ENCODE results near the gene VGLL2. TPM values are rescaled to one million over a fixed set of nuclear protein-coding genes. Genes with fewer than 3 reads are reported as not detected.

Gene VGLL2
- total RNA-seq, 1 donor from 2014 or later: not detected

DNA sequence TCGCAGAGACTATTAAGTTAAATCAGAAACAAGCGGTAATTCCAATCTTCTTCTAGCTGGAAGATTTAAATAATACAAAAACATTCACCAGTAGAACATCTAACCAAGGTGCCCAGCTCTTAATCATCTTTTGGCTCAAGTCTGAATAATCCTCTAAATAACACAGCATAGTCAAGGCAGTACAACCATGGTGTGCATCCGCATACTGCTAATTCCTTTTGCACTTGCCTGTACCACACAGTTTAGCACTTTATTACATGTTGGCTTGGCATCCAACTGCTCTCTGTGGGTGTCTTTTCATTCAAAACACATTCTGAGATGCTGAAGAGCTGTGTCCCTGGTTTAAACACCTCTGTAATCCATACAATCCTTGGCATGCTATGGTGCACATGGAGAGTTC, 42.3 kb downstream of the VGLL2 start:
- intact Hi-C loops (cut with DNase I): no loop called here
- DNase-seq (no peak), ATAC-seq (ENCODE audit: poor library complexity) (no peak)

DNA sequence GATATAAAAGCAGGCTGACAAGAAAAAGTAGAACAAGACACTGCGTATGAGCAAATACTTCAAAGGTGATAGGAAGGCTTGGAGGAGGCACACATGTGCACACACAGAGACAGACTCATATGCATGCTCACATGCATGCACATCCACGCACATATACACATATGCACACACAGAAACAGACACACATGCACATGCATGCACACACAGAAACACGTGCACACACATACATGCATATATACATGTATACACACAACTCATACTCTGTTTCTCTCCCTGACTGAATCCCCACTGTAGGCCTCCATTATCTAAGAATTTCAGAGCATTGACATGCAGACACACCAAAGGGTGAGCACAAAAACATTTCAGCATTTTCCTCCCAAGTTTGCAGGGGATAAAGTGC, 43.7 kb downstream of the VGLL2 start:
- no peak for DNase-seq
- no peak for ATAC-seq (ENCODE audit: poor library complexity)
- intact Hi-C loops (cut with DNase I): no loop called here

GRCh38 chr6:117309611-117310010, 44.3 kb downstream of the VGLL2 start:
- intact Hi-C loops (cut with DNase I): no loop called here
- ATAC-seq (ENCODE audit: poor library complexity) (no peak), DNase-seq (no peak)

DNA sequence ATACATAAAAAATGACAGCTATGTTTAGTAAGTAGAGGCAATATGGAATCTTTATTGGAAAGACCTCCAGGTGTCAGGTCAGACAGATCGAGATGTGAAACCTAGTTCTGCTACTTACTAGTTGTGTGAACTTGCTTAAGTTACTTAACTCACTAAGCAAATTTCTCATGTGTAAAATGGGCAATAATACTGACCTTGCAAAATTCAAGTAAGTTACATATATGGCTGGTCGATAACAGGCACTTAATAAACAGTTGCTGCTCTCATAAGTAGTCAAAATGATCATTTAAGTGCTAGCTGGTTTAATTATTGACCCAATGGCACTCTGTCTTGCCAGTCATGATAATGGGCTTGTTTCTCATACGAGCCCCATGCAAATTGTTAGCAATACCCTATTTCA, 46.0 kb downstream of the VGLL2 start:
- ATAC-seq (ENCODE audit: poor library complexity) (no peak), DNase-seq (no peak)
- intact Hi-C loops (cut with DNase I): no loop called here

DNA sequence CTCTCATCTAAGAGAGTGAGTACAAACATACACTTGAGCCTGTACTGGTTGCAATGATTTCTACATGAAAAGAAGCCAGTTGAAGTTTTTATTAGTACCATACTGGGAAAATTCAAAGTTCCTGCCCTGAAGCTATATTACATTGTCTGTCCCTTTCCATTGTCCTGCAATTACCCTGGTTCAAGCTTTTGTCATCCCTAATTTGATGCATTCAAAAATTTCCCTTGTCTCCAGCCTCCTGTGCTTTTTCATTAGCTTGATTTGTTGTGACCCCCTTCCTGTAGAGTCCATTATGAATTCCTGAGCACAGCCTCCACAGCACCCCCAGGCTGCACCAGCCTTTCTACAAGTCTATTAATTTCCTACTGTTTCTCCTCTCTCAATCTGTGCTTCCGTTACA, 46.4 kb downstream of the VGLL2 start:
- ATAC-seq (ENCODE audit: poor library complexity) (no peak), DNase-seq (no peak)
- intact Hi-C loops (cut with DNase I): no loop called here

- DNase-seq: no peak
- intact Hi-C loops (cut with DNase I): loop anchor here (5.0 kb wide), 1 partner anchor 345 kb away; no protein-coding TSS in a partner anchor
- ATAC-seq (ENCODE audit: poor library complexity): no peak
Measured at GRCh38 chr6:117317261-117317660, 51.9 kb downstream of the VGLL2 start.

Other genes starting within 250 kb of the VGLL2 start
- 0.11 TPM for gene ROS1, start 160.4 kb downstream of the VGLL2 start, total RNA-seq
- 6.7 TPM for gene DCBLD1, start 217.1 kb downstream of the VGLL2 start, total RNA-seq